Right ventricle myocardium superior (tissue), 1 donor: Measurements from ENCODE around the gene TMBIM1. TPM values are rescaled to one million over a fixed set of nuclear protein-coding genes. Genes with fewer than 3 reads are reported as not detected.
"Not testable (repeated sequence)": the region's sequence is repeated elsewhere in the genome, so short reads cannot be mapped to it uniquely, and the experiment has no call there.

Experiments used
- ATAC-seq: fragments of 200-7000 bp; cut with Tn5 transposase; one replicate; pipeline ENCODE4 v1.9.1; 2020; ENCODE audit warnings: mild to moderate bottlenecking; ENCODE audit not compliant: poor library complexity
- DNase-seq: peaks from one replicate; pipeline ENCODE4 v3.0.0-alpha.2; 2020
- intact Hi-C: fragments of 100-400 bp; cut with DNase I; formaldehyde crosslinking; loops from one replicate; pipeline ENCODE4 v1.11.2; 2022
- total RNA-seq: library from RNA; stranded (reverse); fragmentation: NEBNext Ultra II Directional; extraction: Animal tissue kit (Norgen Biotek cat#: 25700); gene quantifications from one replicate; pipeline ENCODE4 v1.2.1, GENCODE V29; 2021
- donor health status: DM: no; HTN: yes; CAD: no; lungs with severe emphysema.

The TMBIM1 gene
- total RNA-seq, 1 donor from 2014 or later: 117 TPM

DNA sequence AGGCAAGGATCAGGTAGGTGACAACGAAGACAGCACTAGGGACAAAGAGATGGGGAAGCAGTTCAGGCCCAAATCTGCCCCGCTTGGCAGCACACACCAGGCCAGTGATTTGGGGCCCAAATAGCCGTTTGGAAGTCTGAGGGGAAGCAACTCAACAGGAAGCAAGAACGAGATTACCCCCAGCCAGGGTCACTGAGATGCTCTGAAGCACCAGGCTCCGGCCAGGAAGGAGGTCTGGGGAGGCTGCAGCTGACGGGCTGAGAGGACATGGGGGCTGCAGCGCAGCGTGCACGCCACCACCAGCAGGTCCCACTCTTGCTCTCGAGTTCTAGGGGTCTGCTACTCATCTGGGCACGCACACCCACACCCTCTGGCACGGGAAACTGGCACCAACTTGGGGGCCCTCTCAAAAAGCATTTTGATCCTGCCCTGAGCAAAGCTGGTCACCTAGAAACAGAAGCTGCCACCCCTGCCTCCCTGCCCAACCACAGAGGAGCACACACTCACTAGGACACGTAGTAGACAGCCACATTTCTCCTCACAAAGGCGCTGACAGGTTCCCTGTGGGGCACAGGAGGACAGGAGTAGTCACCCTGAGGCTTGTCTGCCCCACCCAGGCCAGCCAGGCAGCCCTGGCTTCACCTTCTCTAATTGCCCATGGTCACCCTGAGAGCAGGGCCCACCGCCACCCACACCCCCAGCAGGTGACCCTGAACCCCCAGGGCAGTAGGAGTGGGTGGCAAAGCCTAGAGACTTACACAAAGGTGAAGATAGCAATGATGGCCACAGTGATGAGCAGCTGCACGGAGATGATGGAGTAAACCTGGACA is 13.6 kb downstream of the TMBIM1 start:
- intact Hi-C loops: loop anchor here (10.0 kb wide), 1 partner anchor 186 kb away; no protein-coding TSS in a partner anchor
- ATAC-seq (no peak), DNase-seq (no peak)

DNA sequence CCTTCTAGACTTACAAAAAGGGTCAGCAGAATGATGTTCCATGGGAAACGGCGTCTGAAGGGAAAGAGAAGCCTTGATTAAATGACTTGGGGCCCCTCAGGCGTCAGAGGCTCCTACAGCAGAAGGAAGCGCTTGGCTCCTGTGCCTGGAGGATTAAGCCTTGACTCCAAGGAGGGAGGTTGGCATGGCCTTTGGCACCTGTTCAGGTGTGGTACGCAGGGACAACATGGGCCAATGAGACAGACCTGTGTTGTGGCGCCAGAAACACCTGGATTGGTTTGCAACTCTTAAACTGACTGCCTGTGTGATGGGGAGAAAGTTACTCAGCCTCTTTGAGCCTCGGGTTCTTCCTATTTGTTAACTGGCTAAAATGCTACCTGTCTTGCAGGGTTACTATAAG is 14.4 kb downstream of the TMBIM1 start:
- DNase-seq: no peak
- intact Hi-C loops: loop anchor here (10.0 kb wide), 1 partner anchor 187 kb away; no protein-coding TSS in a partner anchor
- no peak for ATAC-seq

DNA sequence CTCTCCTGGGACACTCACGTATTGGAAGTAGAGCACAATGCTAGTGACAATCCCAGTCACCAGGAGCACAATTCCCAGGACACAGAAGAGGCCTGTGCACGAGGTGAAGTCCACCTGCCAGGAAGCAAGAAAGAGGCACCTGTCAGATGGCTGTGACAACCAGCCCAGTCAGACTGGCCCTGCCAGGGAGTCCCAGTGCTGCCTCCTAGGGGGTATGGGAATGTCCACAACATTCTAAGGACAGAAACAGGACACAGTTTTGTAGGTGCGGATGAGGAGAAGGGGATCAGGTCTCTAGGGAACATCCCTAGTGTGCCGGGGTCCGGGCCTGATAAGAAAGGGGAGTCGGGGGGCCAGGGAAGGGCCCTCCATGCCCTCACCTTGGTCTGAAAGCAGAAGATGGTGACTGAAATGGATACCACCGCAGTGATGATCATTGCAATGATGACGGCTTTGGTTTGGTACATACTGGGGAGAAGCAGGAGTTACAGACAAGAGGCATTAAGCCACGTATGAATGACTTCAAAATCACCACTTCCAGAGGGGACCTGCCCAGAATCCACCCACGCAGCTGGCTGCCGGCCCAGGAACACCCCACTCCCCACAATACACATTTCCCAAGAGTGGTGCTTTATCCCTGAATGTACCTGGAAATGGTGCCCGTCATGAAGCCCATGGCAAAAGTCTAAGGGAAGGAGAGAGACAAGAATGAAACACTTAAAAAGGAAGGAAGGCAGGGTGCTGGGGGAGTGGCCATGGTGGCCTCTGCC is 15.1 kb downstream of the TMBIM1 start:
- intact Hi-C loops: loop anchor here (10.0 kb wide), 1 partner anchor 188 kb away; no protein-coding TSS in a partner anchor
- ATAC-seq (no peak), DNase-seq (no peak)

GRCh38 chr2:218275371-218276072 is 16.8 kb downstream of the TMBIM1 start:
- ATAC-seq: no peak
- DNase-seq: no peak
- intact Hi-C loops: loop anchor here (10.0 kb wide), 1 partner anchor 189 kb away; no protein-coding TSS in a partner anchor

DNA sequence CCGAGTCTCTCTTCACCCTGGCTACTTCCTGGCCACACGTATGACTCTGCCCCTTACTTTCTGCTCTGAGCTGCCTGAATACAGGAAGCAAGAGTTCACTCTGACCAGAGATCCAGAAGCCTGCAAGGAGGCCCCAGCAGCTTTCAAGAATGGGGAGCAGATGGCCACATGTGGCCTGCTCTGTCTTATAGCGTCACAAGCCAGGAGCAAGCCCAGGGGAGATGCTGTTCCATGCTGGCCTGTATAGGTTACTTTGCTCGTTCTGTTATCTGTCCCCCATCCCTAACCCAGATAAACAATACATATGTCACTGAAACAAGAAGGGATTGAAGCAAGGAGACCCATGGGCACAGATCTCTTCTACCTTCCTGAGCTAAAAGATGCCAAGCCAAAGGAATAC is 17.7 kb downstream of the TMBIM1 start:
- intact Hi-C loops: loop anchor here (10.0 kb wide), 1 partner anchor 190 kb away; no protein-coding TSS in a partner anchor
- no peak for ATAC-seq
- DNase-seq: no peak

DNA sequence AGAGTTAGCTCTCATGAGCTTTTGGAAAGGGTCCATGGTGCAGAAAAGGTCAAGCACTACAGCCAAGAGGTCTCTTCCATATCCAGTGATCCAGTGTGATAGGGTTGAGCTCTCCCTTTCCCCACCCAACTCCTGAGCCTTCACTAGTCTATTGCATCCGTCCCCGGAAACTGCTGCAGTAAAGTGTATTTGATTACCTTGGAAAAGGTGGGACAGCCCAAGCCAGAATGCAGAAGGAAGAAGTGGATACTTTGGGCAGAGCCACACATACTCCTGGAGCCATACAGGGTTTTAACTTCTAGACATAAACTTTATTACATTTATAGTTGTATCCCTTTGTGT is 18.4 kb downstream of the TMBIM1 start:
- DNase-seq: no peak
- intact Hi-C loops: loop anchor here (10.0 kb wide), 1 partner anchor 191 kb away; no protein-coding TSS in a partner anchor
- ATAC-seq: no peak

GRCh38 chr2:218273214-218273907 is 18.9 kb downstream of the TMBIM1 start:
- DNase-seq: peak; percentile 47
- ATAC-seq: not testable (repeated sequence)
- intact Hi-C loops: loop anchor here (10.0 kb wide), 1 partner anchor 191 kb away; no protein-coding TSS in a partner anchor

GRCh38 chr2:218272531-218273212 is 19.6 kb downstream of the TMBIM1 start:
- DNase-seq (peak; percentile 88), ATAC-seq (peak; percentile 46)
- intact Hi-C loops: loop anchor here (10.0 kb wide), 1 partner anchor 192 kb away; no protein-coding TSS in a partner anchor

DNA sequence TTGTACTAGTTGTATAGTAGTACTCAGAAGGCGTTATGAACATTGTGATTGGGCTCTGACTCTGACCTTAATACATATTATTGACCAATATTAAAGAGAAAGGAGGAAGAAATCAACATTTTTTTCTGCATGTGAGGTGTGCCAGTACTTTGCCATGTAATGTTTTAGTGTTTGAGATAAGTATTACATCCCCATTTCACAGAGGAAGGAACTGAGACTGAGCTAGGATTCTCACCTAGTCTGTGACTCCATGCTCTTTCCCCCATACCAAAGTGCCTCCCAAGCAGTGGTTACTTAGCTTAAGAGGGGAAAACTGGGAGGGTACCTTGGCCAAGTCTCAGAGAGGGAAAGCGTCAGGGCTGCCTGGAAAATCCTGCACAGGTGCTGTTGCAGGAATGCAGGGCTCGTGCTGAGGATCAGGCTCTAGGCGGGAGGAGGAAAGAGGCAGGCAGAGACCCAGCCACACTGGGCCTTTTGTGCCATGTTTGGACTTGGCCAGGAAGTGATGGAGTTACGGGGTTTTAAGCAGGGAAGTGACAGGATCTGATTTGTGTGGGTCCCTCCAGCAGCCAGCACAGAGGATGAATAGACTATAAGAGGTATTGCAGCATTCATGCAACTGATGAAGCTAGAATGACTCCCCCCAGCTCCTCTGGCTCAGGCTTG is 20.3 kb downstream of the TMBIM1 start:
- DNase-seq: no peak
- intact Hi-C loops: loop anchor here (10.0 kb wide), 1 partner anchor 193 kb away; no protein-coding TSS in a partner anchor
- no peak for ATAC-seq

DNA sequence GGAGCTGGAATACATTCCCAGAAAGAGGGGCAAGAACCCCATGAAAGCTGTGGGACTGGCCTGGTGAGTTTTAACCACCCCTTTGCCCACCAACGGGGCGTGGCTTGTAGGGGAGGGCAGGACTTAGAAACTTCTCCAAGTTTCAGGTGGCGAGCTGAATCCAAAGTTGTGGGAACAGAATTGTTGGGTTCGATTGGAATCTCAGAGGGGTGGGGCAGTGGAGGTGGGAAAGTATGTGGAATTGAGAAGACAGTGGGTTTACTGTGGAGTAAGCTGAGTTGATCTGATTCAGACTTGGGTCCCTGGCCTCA is 20.9 kb downstream of the TMBIM1 start:
- DNase-seq (no peak), ATAC-seq (no peak)
- intact Hi-C loops: loop anchor here (10.0 kb wide), 1 partner anchor 193 kb away; no protein-coding TSS in a partner anchor

DNA sequence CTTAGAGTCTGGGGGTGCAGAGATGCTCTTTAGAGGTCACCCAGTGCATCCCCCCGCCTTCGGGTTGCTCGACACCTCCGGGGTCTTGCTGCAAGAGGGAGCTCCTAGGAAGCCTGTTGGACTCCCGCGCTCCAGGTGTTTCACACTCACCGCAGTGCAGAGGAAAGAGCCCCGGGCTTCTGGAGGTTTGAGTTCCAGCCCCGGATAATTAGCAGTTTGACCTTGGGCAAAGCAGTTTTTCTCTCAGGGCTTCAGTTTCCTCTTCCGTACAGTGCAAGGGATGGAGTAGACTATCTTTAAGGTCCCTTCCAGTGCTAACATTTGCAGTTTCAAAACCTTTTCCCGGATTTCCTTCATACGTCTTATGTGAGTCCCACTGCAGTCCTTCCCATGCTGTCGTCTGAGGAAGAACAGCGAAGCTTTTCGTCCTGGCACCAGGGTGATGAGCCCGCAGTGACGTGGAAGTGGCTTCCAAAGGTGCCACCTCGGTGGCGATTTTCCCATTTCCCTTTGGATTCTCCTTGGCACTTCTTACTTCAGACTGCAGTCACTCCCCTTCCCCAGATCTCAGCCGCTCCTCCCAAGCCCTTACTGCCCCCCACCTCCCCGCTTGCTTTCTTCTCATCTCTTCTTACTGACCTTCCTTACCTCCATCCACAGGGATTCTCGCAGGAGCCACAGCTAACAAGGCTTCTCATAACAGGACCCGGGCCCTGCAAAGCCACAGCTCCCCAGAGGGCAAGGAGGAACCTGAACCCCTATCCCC is 21.4 kb downstream of the TMBIM1 start:
- DNase-seq: peak; percentile 42
- intact Hi-C loops: loop anchor here (10.0 kb wide), 1 partner anchor 194 kb away; no protein-coding TSS in a partner anchor
- ATAC-seq: no peak

GRCh38 chr2:218269900-218270720 is 22.2 kb downstream of the TMBIM1 start, which contains the start of the genes AAMP and PNKD:
AAMP (minus strand) TSS chr2:218270137; CDS start chr2:218270086, 51 bp downstream.
PNKD (plus strand) TSS chr2:218270519; CDS start chr2:218270536, 17 bp downstream.
- ATAC-seq: peak; percentile 94
- peak; percentile 100 for DNase-seq
- intact Hi-C loops: loop anchor here (5.0 to 10.0 kb wide), 2 partner anchors 83 to 195 kb away; no protein-coding TSS in a partner anchor

GRCh38 chr2:218267259-218267658 is 25.0 kb downstream of the TMBIM1 start:
- ATAC-seq: no peak
- intact Hi-C loops: loop anchor here (5.0 kb wide), 1 partner anchor 80 kb away; no protein-coding TSS in a partner anchor
- peak; percentile 21 for DNase-seq

- DNase-seq (peak; percentile 37), ATAC-seq (no peak)
- intact Hi-C loops: loop anchor here (5.0 kb wide), 1 partner anchor 79 kb away; no protein-coding TSS in a partner anchor
These were observed 25.9 kb downstream of the TMBIM1 start for GRCh38 chr2:218266316-218266979.

GRCh38 chr2:218265626-218266025 is 26.7 kb downstream of the TMBIM1 start:
- DNase-seq: peak; percentile 30
- intact Hi-C loops: loop anchor here (5.0 kb wide), 1 partner anchor 78 kb away; no protein-coding TSS in a partner anchor
- no peak for ATAC-seq
